ENCODE data around the gene PLEKHB2. TPM values are rescaled to one million over a fixed set of nuclear protein-coding genes. Genes with fewer than 3 reads are reported as not detected.
"Not testable (repeated sequence)": the region's sequence is repeated elsewhere in the genome, so short reads cannot be mapped to it uniquely, and the experiment has no call there.

The PLEKHB2 gene
- total RNA-seq, 2 donors from 2014 or later = 22.4 to 35.0 TPM

DNA sequence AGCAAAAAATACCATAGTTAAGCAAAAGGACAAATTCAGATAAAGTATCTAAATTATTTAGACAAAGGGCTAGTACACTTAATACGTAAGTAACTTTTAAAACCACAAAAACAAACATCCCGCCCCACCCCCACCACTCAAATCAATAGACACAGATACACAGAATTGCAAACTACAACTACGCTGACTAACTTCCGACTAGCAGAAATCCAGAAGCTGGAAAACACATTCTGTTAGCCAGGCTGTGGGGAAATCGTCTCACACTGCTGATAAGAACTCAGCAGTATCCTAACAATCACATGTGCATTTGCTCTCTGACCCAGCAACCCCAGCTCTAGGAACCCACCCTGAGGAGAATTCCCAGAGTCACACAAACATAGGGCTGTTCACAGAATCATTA is 28.4 kb upstream of the PLEKHB2 start:
- ATAC-seq (no peak), DNase-seq (no peak)
- no peaks in the 10 kb centered on the region for H3K27me3 ChIP-seq
- peaks cover 29% of the 10 kb centered on the region for H3K4me1 ChIP-seq
- TF ChIP-seq, protein P1, sequence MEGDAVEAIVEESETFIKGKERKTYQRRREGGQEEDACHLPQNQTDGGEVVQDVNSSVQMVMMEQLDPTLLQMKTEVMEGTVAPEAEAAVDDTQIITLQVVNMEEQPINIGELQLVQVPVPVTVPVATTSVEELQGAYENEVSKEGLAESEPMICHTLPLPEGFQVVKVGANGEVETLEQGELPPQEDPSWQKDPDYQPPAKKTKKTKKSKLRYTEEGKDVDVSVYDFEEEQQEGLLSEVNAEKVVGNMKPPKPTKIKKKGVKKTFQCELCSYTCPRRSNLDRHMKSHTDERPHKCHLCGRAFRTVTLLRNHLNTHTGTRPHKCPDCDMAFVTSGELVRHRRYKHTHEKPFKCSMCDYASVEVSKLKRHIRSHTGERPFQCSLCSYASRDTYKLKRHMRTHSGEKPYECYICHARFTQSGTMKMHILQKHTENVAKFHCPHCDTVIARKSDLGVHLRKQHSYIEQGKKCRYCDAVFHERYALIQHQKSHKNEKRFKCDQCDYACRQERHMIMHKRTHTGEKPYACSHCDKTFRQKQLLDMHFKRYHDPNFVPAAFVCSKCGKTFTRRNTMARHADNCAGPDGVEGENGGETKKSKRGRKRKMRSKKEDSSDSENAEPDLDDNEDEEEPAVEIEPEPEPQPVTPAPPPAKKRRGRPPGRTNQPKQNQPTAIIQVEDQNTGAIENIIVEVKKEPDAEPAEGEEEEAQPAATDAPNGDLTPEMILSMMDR (IDR thresholded peaks at IDR 0.05) = no peak
- no peak for TF ChIP-seq POLR2A (IDR thresholded peaks at IDR 0.05)
- H3K36me3 ChIP-seq (replicated peaks in 1 of 2; ENCODE audit: insufficient read depth in 1 of 2, low read depth in 2 of 2) = peaks cover 0 to 21% of the 10 kb centered on the region in 2 donors
- intact Hi-C loops (cut with DNase I) = no loop called here
- H3K4me3 ChIP-seq = no peak overlapping the region
- WGBS, 2 donors = 67 to 69% methylated on average over 5 of the region's 5 CpGs
- no peaks in the 10 kb centered on the region for H3K9me3 ChIP-seq
- no peak overlapping the region for H3K27ac ChIP-seq

GRCh38 chr2:131077182-131077846 is 27.8 kb upstream of the PLEKHB2 start:
- H3K27me3 ChIP-seq = no peaks in the 10 kb centered on the region
- ATAC-seq = no peak
- intact Hi-C loops (cut with DNase I) = no loop called here
- no peak overlapping the region for H3K27ac ChIP-seq
- TF ChIP-seq, protein P1 (IDR thresholded peaks at IDR 0.05) = no peak
- TF ChIP-seq POLR2A (IDR thresholded peaks at IDR 0.05) = no peak
- no peak overlapping the region for H3K4me3 ChIP-seq
- WGBS, 2 donors = 74 to 85% methylated on average over 11 of the region's 11 CpGs
- peaks cover 29% of the 10 kb centered on the region for H3K4me1 ChIP-seq
- DNase-seq = peak; percentile 21 to 50 (median 38)
- H3K36me3 ChIP-seq (replicated peaks in 1 of 2; ENCODE audit: insufficient read depth in 1 of 2, low read depth in 2 of 2) = peaks cover 0 to 23% of the 10 kb centered on the region in 2 donors
- H3K9me3 ChIP-seq = no peaks in the 10 kb centered on the region

GRCh38 chr2:131077966-131078365 is 27.2 kb upstream of the PLEKHB2 start:
- DNase-seq (no peak), ATAC-seq (no peak)
- H3K4me3 ChIP-seq = no peak overlapping the region
- peaks cover 0 to 23% of the 10 kb centered on the region in 2 donors for H3K36me3 ChIP-seq (replicated peaks in 1 of 2; ENCODE audit: insufficient read depth in 1 of 2, low read depth in 2 of 2)
- no peaks in the 10 kb centered on the region for H3K9me3 ChIP-seq
- H3K27me3 ChIP-seq = no peaks in the 10 kb centered on the region
- H3K4me1 ChIP-seq = peaks cover 29% of the 10 kb centered on the region
- intact Hi-C loops (cut with DNase I) = no loop called here
- no peak for TF ChIP-seq POLR2A (IDR thresholded peaks at IDR 0.05)
- TF ChIP-seq, protein P1 (IDR thresholded peaks at IDR 0.05) = no peak
- WGBS, 2 donors = 46 to 55% methylated on average over 3 of the region's 3 CpGs
- H3K27ac ChIP-seq = no peak overlapping the region

GRCh38 chr2:131079931-131080330 is 25.2 kb upstream of the PLEKHB2 start:
- DNase-seq; H3K4me3 ChIP-seq; ATAC-seq; H3K27ac ChIP-seq; H3K9me3 ChIP-seq; intact Hi-C loops (cut with DNase I); H3K27me3 ChIP-seq: not testable (repeated sequence)
- WGBS, 2 donors = 88 to 93% methylated on average over 6 of the region's 6 CpGs
- H3K4me1 ChIP-seq = peaks cover 25% of the 10 kb centered on the region
- peaks cover 0 to 23% of the 10 kb centered on the region in 2 donors for H3K36me3 ChIP-seq (replicated peaks in 1 of 2; ENCODE audit: insufficient read depth in 1 of 2, low read depth in 2 of 2)

- ATAC-seq (no peak), DNase-seq (no peak)
- Histone ChIP-seq H3K4me1 (peaks cover 31% of the 10 kb centered on the region), H3K27me3 (no peaks in the 10 kb centered on the region), H3K36me3 (replicated peaks in 1 of 2; ENCODE audit: insufficient read depth in 1 of 2, low read depth in 2 of 2) (peaks cover 0 to 19% of the 10 kb centered on the region in 2 donors), H3K27ac (no peak overlapping the region), H3K9me3 (no peaks in the 10 kb centered on the region), H3K4me3 (no peak overlapping the region)
- 96 to 98% methylated on average over 4 of the region's 4 CpGs for WGBS, 2 donors
- TF ChIP-seq POLR2A (IDR thresholded peaks at IDR 0.05) = no peak
- TF ChIP-seq, protein P1 (IDR thresholded peaks at IDR 0.05) = no peak
- intact Hi-C loops (cut with DNase I) = no loop called here
Measured at GRCh38 chr2:131081190-131081589, 23.9 kb upstream of the PLEKHB2 start.
